ENCODE data around the gene GRM4. TPM values are rescaled to one million over a fixed set of nuclear protein-coding genes. Genes with fewer than 3 reads are reported as not detected.

The GRM4 gene
- total RNA-seq, 1 experiment from 2014 or later, result not detected

- CTCF ChIA-PET, result no interaction called here
- no TSS peak for BruUV-seq (replicated peaks)
These were observed 124.9 kb downstream of the GRM4 start for GRCh38 chr6:34020807-34021553.

GRCh38 chr6:34020278-34020677 is 125.6 kb downstream of the GRM4 start:
- Histone ChIP-seq H3F3A (ENCODE audit: low read length, unreplicated experiment) (no peaks in the 10 kb centered on the region), H3K27ac (ENCODE audit: low read length) (no peak overlapping the region), H3K36me3 (ENCODE audit: low read depth, low read length) (no peaks in the 10 kb centered on the region), H3K4me1 (ENCODE audit: insufficient read depth, low read length) (no peaks in the 10 kb centered on the region), H3K9me3 (ENCODE audit: low read length) (no peaks in the 10 kb centered on the region), H3K4me3 (ENCODE audit: low read length) (no peak overlapping the region), H3K9me2 (replicated peaks; ENCODE audit: low read length) (no peaks in the 10 kb centered on the region), H3K79me2 (ENCODE audit: low read length) (no peaks in the 10 kb centered on the region), H3K9ac (ENCODE audit: low read length) (no peak overlapping the region), H4K20me1 (ENCODE audit: low read length) (no peaks in the 10 kb centered on the region), H3K4me2 (ENCODE audit: low read length) (no peak overlapping the region), H2AFZ (ENCODE audit: low read length) (no peak overlapping the region), H3K27me3 (ENCODE audit: low read length) (0 out of 2 replicates have a peak, but pooled peaks cover 15% of the 10 kb centered on the region)
- no peak for TF ChIP-seq EZH2phosphoT487 (IDR thresholded peaks at IDR 0.05; ENCODE audit: borderline replicate concordance, low read length)
- TF ChIP-seq, protein P1, sequence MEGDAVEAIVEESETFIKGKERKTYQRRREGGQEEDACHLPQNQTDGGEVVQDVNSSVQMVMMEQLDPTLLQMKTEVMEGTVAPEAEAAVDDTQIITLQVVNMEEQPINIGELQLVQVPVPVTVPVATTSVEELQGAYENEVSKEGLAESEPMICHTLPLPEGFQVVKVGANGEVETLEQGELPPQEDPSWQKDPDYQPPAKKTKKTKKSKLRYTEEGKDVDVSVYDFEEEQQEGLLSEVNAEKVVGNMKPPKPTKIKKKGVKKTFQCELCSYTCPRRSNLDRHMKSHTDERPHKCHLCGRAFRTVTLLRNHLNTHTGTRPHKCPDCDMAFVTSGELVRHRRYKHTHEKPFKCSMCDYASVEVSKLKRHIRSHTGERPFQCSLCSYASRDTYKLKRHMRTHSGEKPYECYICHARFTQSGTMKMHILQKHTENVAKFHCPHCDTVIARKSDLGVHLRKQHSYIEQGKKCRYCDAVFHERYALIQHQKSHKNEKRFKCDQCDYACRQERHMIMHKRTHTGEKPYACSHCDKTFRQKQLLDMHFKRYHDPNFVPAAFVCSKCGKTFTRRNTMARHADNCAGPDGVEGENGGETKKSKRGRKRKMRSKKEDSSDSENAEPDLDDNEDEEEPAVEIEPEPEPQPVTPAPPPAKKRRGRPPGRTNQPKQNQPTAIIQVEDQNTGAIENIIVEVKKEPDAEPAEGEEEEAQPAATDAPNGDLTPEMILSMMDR (conservative IDR thresholded peaks at IDR 0.05; ENCODE audit: low read depth, low read length), result no peak
- no peak for TF ChIP-seq EZH2 (IDR thresholded peaks at IDR 0.05; ENCODE audit: low read length, unreplicated experiment)
- DNase-seq (no peak), ATAC-seq (no peak)
- no TSS peak for BruUV-seq (replicated peaks)
- intact Hi-C loops (cut with micrococcal nuclease), result loop anchor here (10.0 kb wide), 2 partner anchors 175 to 255 kb away; no protein-coding TSS in a partner anchor
- ChIA-PET CTCF (no interaction called here), POLR2A (ENCODE audit: unreplicated experiment) (no interaction called here)

More at GRCh38 chr6:34020807-34021553, 124.9 kb downstream of the GRM4 start:
- Histone ChIP-seq H3K9me2 (replicated peaks; ENCODE audit: low read length) (no peaks in the 10 kb centered on the region), H3K9ac (ENCODE audit: low read length) (no peak overlapping the region), H2AFZ (ENCODE audit: low read length) (no peak overlapping the region), H4K20me1 (ENCODE audit: low read length) (no peaks in the 10 kb centered on the region), H3K4me2 (ENCODE audit: low read length) (no peak overlapping the region), H3K36me3 (ENCODE audit: low read depth, low read length) (no peaks in the 10 kb centered on the region), H3K4me3 (ENCODE audit: low read length) (no peak overlapping the region), H3K27me3 (ENCODE audit: low read length) (0 out of 2 replicates have a peak, but pooled peaks cover 15% of the 10 kb centered on the region), H3K79me2 (ENCODE audit: low read length) (no peaks in the 10 kb centered on the region), H3F3A (ENCODE audit: low read length, unreplicated experiment) (no peaks in the 10 kb centered on the region), H3K4me1 (ENCODE audit: insufficient read depth, low read length) (no peaks in the 10 kb centered on the region), H3K27ac (ENCODE audit: low read length) (no peak overlapping the region), H3K9me3 (ENCODE audit: low read length) (no peaks in the 10 kb centered on the region)
- DNase-seq (no peak), ATAC-seq (no peak)
- intact Hi-C loops (cut with micrococcal nuclease), result loop anchor here (10.0 kb wide), 2 partner anchors 176 to 256 kb away; no protein-coding TSS in a partner anchor
- POLR2A ChIA-PET (ENCODE audit: unreplicated experiment), result no interaction called here
- TF ChIP-seq, protein P1 (conservative IDR thresholded peaks at IDR 0.05; ENCODE audit: low read depth, low read length), result no peak
- no peak for TF ChIP-seq EZH2 (IDR thresholded peaks at IDR 0.05; ENCODE audit: low read length, unreplicated experiment)
- TF ChIP-seq EZH2phosphoT487 (IDR thresholded peaks at IDR 0.05; ENCODE audit: borderline replicate concordance, low read length), result no peak

- Histone ChIP-seq H3F3A (ENCODE audit: low read length, unreplicated experiment) (no peaks in the 10 kb centered on the region), H3K27ac (ENCODE audit: low read length) (no peak overlapping the region), H2AFZ (ENCODE audit: low read length) (no peak overlapping the region), H3K4me1 (ENCODE audit: insufficient read depth, low read length) (no peaks in the 10 kb centered on the region), H3K79me2 (ENCODE audit: low read length) (no peaks in the 10 kb centered on the region), H3K4me3 (ENCODE audit: low read length) (no peak overlapping the region), H3K9me3 (ENCODE audit: low read length) (no peaks in the 10 kb centered on the region), H4K20me1 (ENCODE audit: low read length) (no peaks in the 10 kb centered on the region), H3K9ac (ENCODE audit: low read length) (no peak overlapping the region), H3K4me2 (ENCODE audit: low read length) (no peak overlapping the region), H3K36me3 (ENCODE audit: low read depth, low read length) (no peaks in the 10 kb centered on the region), H3K9me2 (replicated peaks; ENCODE audit: low read length) (no peaks in the 10 kb centered on the region), H3K27me3 (ENCODE audit: low read length) (0 out of 2 replicates have a peak, but pooled peaks cover 11% of the 10 kb centered on the region)
- ChIA-PET CTCF (no interaction called here), POLR2A (ENCODE audit: unreplicated experiment) (no interaction called here)
- ATAC-seq, result no peak
- no peak for DNase-seq
- no TSS peak for BruUV-seq (replicated peaks)
- TF ChIP-seq EZH2phosphoT487 (IDR thresholded peaks at IDR 0.05; ENCODE audit: borderline replicate concordance, low read length) (no peak), EZH2 (IDR thresholded peaks at IDR 0.05; ENCODE audit: low read length, unreplicated experiment) (no peak)
- TF ChIP-seq, protein P1 (conservative IDR thresholded peaks at IDR 0.05; ENCODE audit: low read depth, low read length), result no peak
- intact Hi-C loops (cut with micrococcal nuclease), result no loop called here
These were observed 126.8 kb downstream of the GRM4 start for GRCh38 chr6:34018961-34019606.
